Kidney (tissue), 14 donors: ENCODE data around the gene ZNF423. TPM values are rescaled to one million over a fixed set of nuclear protein-coding genes. Genes with fewer than 3 reads are reported as not detected.

Experiments
- DNase-seq, 5 donors: peaks; one replicate each; pipeline ENCODE4 v3.0.0-alpha.2; 2013 to 2020
- FAIRE-seq: peaks from 2 replicates; lab custom pipeline; 2012; peaks lifted over from hg19 to GRCh38; lab: Jason Lieb, UNC
- H3K27ac ChIP-seq, 2 donors: one replicate each; pipeline ENCODE4 v1.7.0; 2013; ENCODE audit warnings: low read depth in 2 of 2, low read length in 2 of 2, inconsistent platforms in 1 of 2
- H3K27me3 ChIP-seq: one replicate; pipeline ENCODE4 v1.7.1; 2013; ENCODE audit warnings: low read length, inconsistent platforms; ENCODE audit not compliant: control insufficient read depth, insufficient read depth
- H3K36me3 ChIP-seq, 3 donors: one replicate each; pipeline versions ENCODE4 v1.7.0 to v1.7.1; 2013; ENCODE audit warnings: low read length in 3 of 3, control low read depth in 1 of 3, inconsistent platforms in 1 of 3; ENCODE audit not compliant: insufficient read depth in 3 of 3, control insufficient read depth in 2 of 3
- H3K4me1 ChIP-seq, 3 donors: one replicate each; pipeline versions ENCODE4 v1.7.0 to v1.7.1; 2013; ENCODE audit warnings: low read length in 3 of 3, inconsistent platforms in 1 of 3, low read depth in 1 of 3; ENCODE audit not compliant: control insufficient read depth in 2 of 3, insufficient read depth in 2 of 3
- H3K4me3 ChIP-seq, 3 donors: one replicate each; pipeline versions ENCODE4 v1.7.0 to v1.8.1; 2013; ENCODE audit warnings: low read length in 3 of 3, control low read depth in 1 of 3, inconsistent platforms in 1 of 3
- H3K9ac ChIP-seq, 3 donors: one replicate each; pipeline versions ENCODE4 v1.7.0 to v1.7.1; 2013; ENCODE audit warnings: low read length in 3 of 3, control low read depth in 1 of 3, inconsistent platforms in 1 of 3
- H3K9me3 ChIP-seq, 3 donors: one replicate each; pipeline versions ENCODE4 v1.7.0 to v1.7.1; 2013; ENCODE audit warnings: low read length in 3 of 3, control low read depth in 1 of 3, inconsistent platforms in 1 of 3; ENCODE audit not compliant: control insufficient read depth in 2 of 3, insufficient read depth in 1 of 3
- intact Hi-C: fragments of 100-400 bp; cut with DNase I; formaldehyde crosslinking; loops from one replicate; pipeline ENCODE4 v1.11.1; 2022
- polyA plus RNA-seq: library from polyadenylated mRNA; stranded (reverse); fragments of 350-450 nt; fragmentation: Illumina TruSeq; extraction: RNeasy Lipid Tissue Mini Kit (QIAGEN cat#74804); gene quantifications from one replicate; pipeline ENCODE4 v1.2.3, GENCODE V29; 2014; ENCODE audit warnings: low read depth, low replicate concordance; ENCODE audit not compliant: insufficient read depth
- total RNA-seq: library from RNA; stranded (reverse); fragmentation: NEBNext Ultra II Directional; extraction: Animal tissue kit (Norgen Biotek cat#: 25700); gene quantifications from one replicate; pipeline ENCODE4 v1.2.1, GENCODE V29; 2021
- TF ChIP-seq, protein P1 (sequence below): IDR thresholded peaks from 3 replicates; pipeline ENCODE4 v1.5.1; 2012; ENCODE audit warnings: mild to moderate bottlenecking, moderate library complexity, borderline replicate concordance; ENCODE audit not compliant: insufficient read depth; ENCODE audit errors: extremely low read depth
- donor health status: control.
- donor health status: control.
- donor health status: control.
- donor health status: control.
- donor health status: control.
- donor health status: DM: yes; HTN: yes; CAD: no.
- donor health status: Normal renal cell carcinoma (clear cell type).

Gene ZNF423
- total and polyA plus RNA-seq, 2 donors from 2014 or later, result 2.0 to 8.4 TPM

DNA sequence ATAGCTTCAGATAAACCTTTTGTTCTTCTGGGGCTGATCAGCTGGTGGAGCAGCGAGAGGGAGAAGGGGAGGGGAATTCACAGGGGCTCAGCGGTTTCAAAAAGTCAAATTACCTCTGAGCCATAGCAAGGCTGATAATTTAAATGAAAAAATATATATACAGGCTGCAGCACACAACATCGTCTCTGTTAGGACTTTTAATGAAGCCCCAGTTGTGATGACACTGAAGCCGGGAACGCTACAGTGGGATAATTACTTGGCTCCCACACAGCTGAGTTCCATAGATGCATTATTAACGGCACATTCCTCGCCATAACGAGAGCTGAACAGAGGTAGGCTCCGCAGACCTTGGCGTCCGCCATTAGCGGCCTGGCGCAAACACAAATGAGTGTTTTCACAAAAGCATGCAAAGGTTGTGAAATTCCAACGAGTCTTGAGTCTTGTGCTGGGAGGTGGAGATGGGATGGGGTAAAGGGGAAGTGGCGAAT lies 266.3 kb downstream of the ZNF423 start:
- Histone ChIP-seq H3K27me3 (no peaks in the 10 kb centered on the region), H3K9ac (no peak overlapping the region), H3K9me3 (no peaks in the 10 kb centered on the region), H3K4me1 (peaks cover 0 to 7% (median 2%) of the 10 kb centered on the region in 3 donors), H3K36me3 (no peaks in the 10 kb centered on the region), H3K4me3 (no peak overlapping the region), H3K27ac (no peak overlapping the region)
- no peak for FAIRE-seq
- TF ChIP-seq, protein P1, sequence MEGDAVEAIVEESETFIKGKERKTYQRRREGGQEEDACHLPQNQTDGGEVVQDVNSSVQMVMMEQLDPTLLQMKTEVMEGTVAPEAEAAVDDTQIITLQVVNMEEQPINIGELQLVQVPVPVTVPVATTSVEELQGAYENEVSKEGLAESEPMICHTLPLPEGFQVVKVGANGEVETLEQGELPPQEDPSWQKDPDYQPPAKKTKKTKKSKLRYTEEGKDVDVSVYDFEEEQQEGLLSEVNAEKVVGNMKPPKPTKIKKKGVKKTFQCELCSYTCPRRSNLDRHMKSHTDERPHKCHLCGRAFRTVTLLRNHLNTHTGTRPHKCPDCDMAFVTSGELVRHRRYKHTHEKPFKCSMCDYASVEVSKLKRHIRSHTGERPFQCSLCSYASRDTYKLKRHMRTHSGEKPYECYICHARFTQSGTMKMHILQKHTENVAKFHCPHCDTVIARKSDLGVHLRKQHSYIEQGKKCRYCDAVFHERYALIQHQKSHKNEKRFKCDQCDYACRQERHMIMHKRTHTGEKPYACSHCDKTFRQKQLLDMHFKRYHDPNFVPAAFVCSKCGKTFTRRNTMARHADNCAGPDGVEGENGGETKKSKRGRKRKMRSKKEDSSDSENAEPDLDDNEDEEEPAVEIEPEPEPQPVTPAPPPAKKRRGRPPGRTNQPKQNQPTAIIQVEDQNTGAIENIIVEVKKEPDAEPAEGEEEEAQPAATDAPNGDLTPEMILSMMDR, result no peak
- peak in 2 of 5 donors; percentile 38 to 51 for DNase-seq
- intact Hi-C loops, result no loop called here

DNA sequence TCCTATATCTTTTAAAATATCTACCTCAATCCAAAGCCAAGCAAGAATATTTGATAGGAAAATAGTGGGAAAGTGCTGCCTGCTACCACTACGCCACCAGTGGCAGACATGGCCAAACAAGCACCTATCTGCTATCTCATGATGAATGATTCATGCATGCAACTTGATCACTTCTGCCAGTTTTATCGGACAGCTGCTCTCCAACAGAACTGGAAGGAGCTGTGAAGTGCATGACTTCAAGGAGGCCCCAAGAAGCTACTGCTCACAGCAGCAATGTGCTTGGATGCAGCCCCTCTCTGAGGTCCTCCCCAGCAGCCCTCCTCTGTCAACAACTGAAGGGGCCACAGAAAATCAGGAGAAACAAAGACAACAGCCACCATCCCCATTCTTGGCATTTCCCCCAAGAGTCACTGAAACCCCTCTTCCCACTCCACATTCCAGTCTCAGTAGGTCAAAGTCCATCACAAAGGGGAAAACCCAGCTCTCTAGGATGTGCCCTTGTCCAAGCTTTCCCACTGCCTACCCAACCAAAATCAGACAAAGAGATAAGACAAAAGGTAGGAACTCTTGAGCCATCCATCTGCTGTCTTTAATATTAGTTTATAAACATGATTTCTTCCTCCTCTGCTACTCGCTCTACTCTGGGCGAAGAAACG lies 267.1 kb downstream of the ZNF423 start:
- no peak overlapping the region for H3K4me3 ChIP-seq
- peak in 2 of 5 donors; percentile 30 to 37 for DNase-seq
- intact Hi-C loops, result no loop called here
- H3K36me3 ChIP-seq, result no peaks in the 10 kb centered on the region
- H3K27ac ChIP-seq, result no peak overlapping the region
- no peaks in the 10 kb centered on the region for H3K9me3 ChIP-seq
- TF ChIP-seq, protein P1, result no peak
- no peak for FAIRE-seq
- H3K27me3 ChIP-seq, result no peaks in the 10 kb centered on the region
- H3K4me1 ChIP-seq, result peaks cover 0 to 7% (median 0%) of the 10 kb centered on the region in 3 donors
- no peak overlapping the region for H3K9ac ChIP-seq

DNA sequence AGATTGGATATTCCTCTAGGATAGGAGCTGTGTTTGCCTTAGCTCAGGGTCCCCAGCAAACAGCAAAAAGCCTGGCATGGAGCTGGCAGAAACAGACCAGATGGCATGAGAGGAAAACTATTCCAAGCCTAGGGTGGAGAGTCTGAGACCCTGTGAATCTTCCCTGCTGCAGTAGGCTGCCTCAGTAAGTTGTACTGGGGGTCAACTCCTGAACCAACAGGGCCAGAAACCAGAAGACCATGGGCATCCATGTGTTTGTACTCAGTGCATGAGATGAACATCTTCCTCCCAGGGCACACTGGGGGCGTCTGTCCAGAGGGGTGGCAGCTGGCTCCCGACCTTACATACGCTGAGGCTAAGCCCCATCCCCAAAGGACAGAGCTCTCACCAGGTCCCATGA lies 267.9 kb downstream of the ZNF423 start:
- intact Hi-C loops, result no loop called here
- no peaks in the 10 kb centered on the region for H3K36me3 ChIP-seq
- no peak overlapping the region for H3K4me3 ChIP-seq
- TF ChIP-seq, protein P1, result no peak
- H3K27ac ChIP-seq, result no peak overlapping the region
- peaks cover 0 to 7% (median 0%) of the 10 kb centered on the region in 3 donors for H3K4me1 ChIP-seq
- FAIRE-seq, result no peak
- peak in 1 of 5 donors; percentile 29 for DNase-seq
- no peaks in the 10 kb centered on the region for H3K9me3 ChIP-seq
- no peaks in the 10 kb centered on the region for H3K27me3 ChIP-seq
- H3K9ac ChIP-seq, result no peak overlapping the region

DNA sequence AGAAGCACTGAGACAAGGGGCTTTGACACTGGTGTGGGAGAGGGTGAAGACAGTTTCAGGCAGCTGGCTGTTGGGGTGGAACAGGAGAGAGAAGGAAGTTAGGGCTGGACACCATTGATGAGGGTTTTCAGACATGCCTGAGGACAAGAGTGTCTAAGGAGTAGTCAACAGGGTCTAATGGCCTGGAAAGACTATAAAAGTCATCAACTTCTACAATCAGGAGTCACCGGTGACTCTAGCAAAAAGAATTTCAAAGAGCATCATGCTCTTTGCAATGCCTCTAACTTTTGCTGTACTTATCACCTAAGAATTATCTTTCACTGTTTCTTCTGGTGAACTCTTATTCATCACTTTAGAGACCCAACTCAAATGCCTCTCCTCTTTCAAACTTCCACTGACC lies 268.4 kb downstream of the ZNF423 start:
- DNase-seq, result no peak
- no peak overlapping the region for H3K9ac ChIP-seq
- no peaks in the 10 kb centered on the region for H3K9me3 ChIP-seq
- intact Hi-C loops, result no loop called here
- no peak overlapping the region for H3K4me3 ChIP-seq
- no peaks in the 10 kb centered on the region for H3K36me3 ChIP-seq
- H3K27me3 ChIP-seq, result no peaks in the 10 kb centered on the region
- no peak overlapping the region for H3K27ac ChIP-seq
- TF ChIP-seq, protein P1, result no peak
- FAIRE-seq, result no peak
- H3K4me1 ChIP-seq, result peaks cover 0 to 7% (median 0%) of the 10 kb centered on the region in 3 donors
